ENCODE data around the gene CCDC157. TPM values are rescaled to one million over a fixed set of nuclear protein-coding genes. Genes with fewer than 3 reads are reported as not detected.
A peak's percentile ranks its signal among the peaks of the same experiment; 100 is the strongest.

CCDC157 gene
- total RNA-seq, 4 donors from 2014 or later = 0.41 to 1.4 (median 1.1) TPM

DNA sequence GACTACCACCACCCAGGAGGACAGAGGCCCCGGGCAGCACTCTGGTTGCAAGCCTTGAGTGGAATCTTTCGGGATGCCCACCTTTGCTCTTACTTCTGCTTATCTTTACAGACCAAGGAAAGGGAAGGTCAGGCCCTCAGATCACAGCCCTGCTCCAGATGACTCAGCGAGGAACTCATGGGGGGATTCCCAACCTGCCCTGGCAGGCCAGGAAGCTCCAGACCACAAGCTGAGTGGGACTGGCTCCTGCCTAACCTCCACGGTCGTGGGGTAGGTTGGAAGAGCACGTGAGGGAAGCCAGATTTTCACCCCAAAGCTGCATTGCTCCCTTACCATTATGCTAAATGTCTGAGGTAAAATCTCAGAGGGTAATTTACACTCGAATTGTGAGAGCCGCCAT, 41.9 kb upstream of the CCDC157 start:
- no peak overlapping the region for H3K4me3 ChIP-seq
- intact Hi-C loops (cut with DNase I; ENCODE audit: low total_unique reads) (no loop called here), in situ Hi-C loops (cut with MboI; ENCODE audit: low sequenced_read_pairs in 4 of 4) (no loop called here)
- H3K27ac ChIP-seq = no peak overlapping the region
- TF ChIP-seq CTCF (IDR thresholded peaks at IDR 0.05 in 4 of 5, conservative IDR thresholded peaks at IDR 0.05 in 1 of 5) (no peak), POLR2A (IDR thresholded peaks at IDR 0.05) (no peak)
- H3K4me1 ChIP-seq = peaks cover 28 to 38% of the 10 kb centered on the region in 2 donors
- no peaks in the 10 kb centered on the region for H3K9me3 ChIP-seq
- H3K36me3 ChIP-seq = no peaks in the 10 kb centered on the region
- H3K27me3 ChIP-seq = no peaks in the 10 kb centered on the region
- ATAC-seq (no peak), DNase-seq (no peak)

GRCh38 chr22:30315962-30316576, 40.7 kb upstream of the CCDC157 start:
- no peak overlapping the region for H3K27ac ChIP-seq
- in situ Hi-C loops (cut with MboI; ENCODE audit: low sequenced_read_pairs in 4 of 4) (no loop called here), intact Hi-C loops (cut with DNase I; ENCODE audit: low total_unique reads) (no loop called here)
- peaks cover 22 to 32% of the 10 kb centered on the region in 2 donors for H3K4me1 ChIP-seq
- no peaks in the 10 kb centered on the region for H3K27me3 ChIP-seq
- TF ChIP-seq CTCF (IDR thresholded peaks at IDR 0.05 in 4 of 5, conservative IDR thresholded peaks at IDR 0.05 in 1 of 5) (no peak), POLR2A (IDR thresholded peaks at IDR 0.05) (no peak)
- H3K36me3 ChIP-seq = no peaks in the 10 kb centered on the region
- no peak for ATAC-seq
- no peak overlapping the region for H3K4me3 ChIP-seq
- no peak for DNase-seq
- no peaks in the 10 kb centered on the region for H3K9me3 ChIP-seq

- H3K9me3 ChIP-seq = no peaks in the 10 kb centered on the region
- intact Hi-C loops (cut with DNase I; ENCODE audit: low total_unique reads) = no loop called here
- H3K36me3 ChIP-seq = no peaks in the 10 kb centered on the region
- H3K27me3 ChIP-seq = no peaks in the 10 kb centered on the region
- in situ Hi-C loops (cut with MboI; ENCODE audit: low sequenced_read_pairs in 4 of 4) = no loop called here
- peaks cover 16 to 19% of the 10 kb centered on the region in 2 donors for H3K4me1 ChIP-seq
- ATAC-seq = no peak
- DNase-seq = no peak
- no peak overlapping the region for H3K4me3 ChIP-seq
- no peak overlapping the region for H3K27ac ChIP-seq
- no peak for TF ChIP-seq POLR2A (IDR thresholded peaks at IDR 0.05)
- no peak for TF ChIP-seq CTCF (IDR thresholded peaks at IDR 0.05 in 4 of 5, conservative IDR thresholded peaks at IDR 0.05 in 1 of 5)
Observed at GRCh38 chr22:30317778-30318177, 39.0 kb upstream of the CCDC157 start.

DNA sequence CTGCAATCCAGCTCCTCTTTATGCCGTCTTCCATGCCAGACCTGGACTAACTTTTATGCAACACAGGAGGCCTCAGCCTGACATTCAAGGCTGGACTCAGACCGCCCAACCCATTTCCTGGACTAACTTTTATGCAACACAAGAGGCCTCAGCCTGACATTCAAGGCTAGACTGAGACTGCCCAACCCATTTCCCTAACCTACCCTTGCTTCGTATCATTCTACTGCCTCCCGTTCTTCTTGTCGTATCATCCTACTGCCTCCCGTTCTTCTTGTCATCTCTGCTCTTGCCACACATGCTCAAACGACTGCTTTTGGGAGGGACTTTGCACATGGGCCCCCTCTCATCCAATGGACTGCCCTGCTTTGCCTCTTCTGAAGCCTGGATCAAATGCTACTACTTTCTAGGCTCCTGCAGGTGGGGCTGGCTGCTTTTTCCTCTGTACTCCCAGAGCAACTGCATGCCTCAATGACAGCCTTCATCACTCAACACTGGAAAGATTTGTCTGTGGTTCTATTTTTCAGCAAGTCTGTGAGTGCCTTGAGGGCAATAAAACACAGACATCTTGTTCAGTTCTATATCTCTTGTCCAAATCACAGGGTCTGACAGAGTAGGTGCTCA, 37.9 kb upstream of the CCDC157 start:
- Histone ChIP-seq H3K9me3 (no peaks in the 10 kb centered on the region), H3K4me1 (peaks cover 20 to 21% of the 10 kb centered on the region in 2 donors), H3K27me3 (no peaks in the 10 kb centered on the region), H3K4me3 (no peak overlapping the region), H3K27ac (peak overlapping the region in 3 of 4 donors; percentile 2 to 21 (median 12)), H3K36me3 (no peaks in the 10 kb centered on the region)
- in situ Hi-C loops (cut with MboI; ENCODE audit: low sequenced_read_pairs in 4 of 4) (no loop called here), intact Hi-C loops (cut with DNase I; ENCODE audit: low total_unique reads) (no loop called here)
- DNase-seq (no peak), ATAC-seq (no peak)
- TF ChIP-seq POLR2A (IDR thresholded peaks at IDR 0.05) (no peak), CTCF (IDR thresholded peaks at IDR 0.05 in 4 of 5, conservative IDR thresholded peaks at IDR 0.05 in 1 of 5) (no peak)

Measured in gastrocnemius medialis (tissue), 4 donors.